Measurements from ENCODE around the gene TIAM1. TPM values are rescaled to one million over a fixed set of nuclear protein-coding genes. Genes with fewer than 3 reads are reported as not detected.

TIAM1 gene
- total RNA-seq, 1 experiment from 2014 or later = 22.5 TPM

DNA sequence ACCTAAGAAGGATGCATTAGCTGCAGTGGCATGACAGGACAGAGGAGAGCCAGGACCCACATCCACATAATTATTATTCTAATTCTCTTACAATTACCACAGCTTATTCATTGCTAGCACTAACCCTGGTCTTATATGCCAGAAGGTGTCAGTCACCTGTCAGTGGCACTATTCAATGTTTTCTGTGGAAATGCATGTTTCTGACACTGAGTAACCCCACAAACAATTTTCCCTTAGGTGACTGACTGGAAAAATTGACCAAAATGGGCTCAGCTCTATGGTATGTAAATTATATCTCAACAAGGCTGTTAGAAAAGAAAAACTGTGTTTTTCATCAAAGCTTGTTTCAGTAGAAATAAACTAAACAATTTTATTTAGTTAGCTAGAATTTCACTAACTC is 187.9 kb downstream of the TIAM1 start:
- no peak overlapping the region for H3K4me3 ChIP-seq
- H3K79me2 ChIP-seq (ENCODE audit: low read depth) = no peaks in the 10 kb centered on the region
- no peaks in the 10 kb centered on the region for H3K9me2 ChIP-seq (ENCODE audit: insufficient read depth)
- H2AFZ ChIP-seq = no peak overlapping the region
- H3K36me3 ChIP-seq (ENCODE audit: low read depth) = no peaks in the 10 kb centered on the region
- H4K20me1 ChIP-seq (ENCODE audit: insufficient read depth) = no peaks in the 10 kb centered on the region
- H3K4me1 ChIP-seq (replicated peaks; ENCODE audit: insufficient read depth) = no peaks in the 10 kb centered on the region
- CTCF ChIA-PET = no interaction called here
- H3K27me3 ChIP-seq (ENCODE audit: insufficient read depth, low read depth) = no peaks in the 10 kb centered on the region
- DNase-seq = no peak
- no TSS peak for BruUV-seq (replicated peaks)
- intact Hi-C loops (cut with micrococcal nuclease; ENCODE audit: unreplicated experiment) = no loop called here
- TF ChIP-seq EZH2 (IDR thresholded peaks at IDR 0.05; ENCODE audit: low read depth) = no peak
- TF ChIP-seq, protein P1, sequence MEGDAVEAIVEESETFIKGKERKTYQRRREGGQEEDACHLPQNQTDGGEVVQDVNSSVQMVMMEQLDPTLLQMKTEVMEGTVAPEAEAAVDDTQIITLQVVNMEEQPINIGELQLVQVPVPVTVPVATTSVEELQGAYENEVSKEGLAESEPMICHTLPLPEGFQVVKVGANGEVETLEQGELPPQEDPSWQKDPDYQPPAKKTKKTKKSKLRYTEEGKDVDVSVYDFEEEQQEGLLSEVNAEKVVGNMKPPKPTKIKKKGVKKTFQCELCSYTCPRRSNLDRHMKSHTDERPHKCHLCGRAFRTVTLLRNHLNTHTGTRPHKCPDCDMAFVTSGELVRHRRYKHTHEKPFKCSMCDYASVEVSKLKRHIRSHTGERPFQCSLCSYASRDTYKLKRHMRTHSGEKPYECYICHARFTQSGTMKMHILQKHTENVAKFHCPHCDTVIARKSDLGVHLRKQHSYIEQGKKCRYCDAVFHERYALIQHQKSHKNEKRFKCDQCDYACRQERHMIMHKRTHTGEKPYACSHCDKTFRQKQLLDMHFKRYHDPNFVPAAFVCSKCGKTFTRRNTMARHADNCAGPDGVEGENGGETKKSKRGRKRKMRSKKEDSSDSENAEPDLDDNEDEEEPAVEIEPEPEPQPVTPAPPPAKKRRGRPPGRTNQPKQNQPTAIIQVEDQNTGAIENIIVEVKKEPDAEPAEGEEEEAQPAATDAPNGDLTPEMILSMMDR (conservative IDR thresholded peaks at IDR 0.05) = no peak
- no peak overlapping the region for H3K27ac ChIP-seq
- no peak overlapping the region for H3K4me2 ChIP-seq
- POLR2A ChIA-PET (ENCODE audit: unreplicated experiment) = no interaction called here
- H3F3A ChIP-seq (ENCODE audit: insufficient read depth, low read depth) = no peaks in the 10 kb centered on the region
- H3K9me3 ChIP-seq (ENCODE audit: insufficient read depth, low read depth) = no peaks in the 10 kb centered on the region

DNA sequence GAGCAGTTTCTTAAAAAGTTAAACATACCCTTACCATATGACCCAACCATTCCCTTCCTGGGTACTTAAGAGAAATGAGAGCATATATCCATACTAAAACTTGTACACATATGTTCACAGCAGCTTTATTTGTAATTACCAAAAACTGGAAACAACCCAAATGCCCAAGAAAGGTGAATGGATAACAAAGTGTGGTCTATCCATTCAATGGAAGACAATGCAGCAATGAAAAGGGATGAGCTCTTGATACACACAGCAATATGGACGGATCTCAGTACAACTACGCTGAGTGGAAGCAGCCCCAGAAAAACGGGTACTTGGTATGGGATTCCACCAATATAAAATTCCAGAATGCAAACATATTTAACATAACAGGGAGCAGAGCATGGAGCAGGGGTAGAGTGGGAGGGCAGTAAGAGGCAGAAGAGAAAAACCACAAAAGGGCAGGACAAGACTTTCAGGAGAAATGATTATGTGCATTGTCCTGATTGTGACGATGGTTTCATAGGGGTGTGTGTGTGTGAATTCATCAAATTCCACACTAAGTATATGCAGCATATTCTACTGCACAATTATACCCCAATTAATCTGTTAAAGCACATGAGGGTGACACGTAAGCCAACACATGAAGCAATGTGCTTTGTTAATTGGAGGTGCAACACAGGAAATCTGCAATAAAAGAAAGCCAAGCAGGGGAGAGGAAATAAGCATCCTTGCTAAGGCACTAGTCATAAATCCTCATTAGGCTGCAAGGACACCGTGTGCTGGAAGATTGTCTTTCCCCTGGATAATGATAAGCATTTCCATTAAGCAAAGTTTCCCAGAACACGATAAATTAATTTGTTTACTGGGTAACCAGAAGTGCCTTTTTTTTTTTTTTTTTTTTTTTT is 192.7 kb downstream of the TIAM1 start:
- Histone ChIP-seq H3K4me3 (no peak overlapping the region), H3K4me1 (replicated peaks; ENCODE audit: insufficient read depth) (no peaks in the 10 kb centered on the region), H3K27me3 (ENCODE audit: insufficient read depth, low read depth) (no peaks in the 10 kb centered on the region), H3K9me3 (ENCODE audit: insufficient read depth, low read depth) (no peaks in the 10 kb centered on the region), H3K79me2 (ENCODE audit: low read depth) (no peaks in the 10 kb centered on the region), H3K36me3 (ENCODE audit: low read depth) (no peaks in the 10 kb centered on the region), H4K20me1 (ENCODE audit: insufficient read depth) (no peaks in the 10 kb centered on the region), H3K27ac (no peak overlapping the region), H3F3A (ENCODE audit: insufficient read depth, low read depth) (no peaks in the 10 kb centered on the region), H3K4me2 (no peak overlapping the region), H2AFZ (no peak overlapping the region), H3K9me2 (ENCODE audit: insufficient read depth) (no peaks in the 10 kb centered on the region)
- DNase-seq = no peak
- ChIA-PET POLR2A (ENCODE audit: unreplicated experiment) (no interaction called here), CTCF (no interaction called here)
- no peak for TF ChIP-seq EZH2 (IDR thresholded peaks at IDR 0.05; ENCODE audit: low read depth)
- TF ChIP-seq, protein P1 (conservative IDR thresholded peaks at IDR 0.05) = no peak
- intact Hi-C loops (cut with micrococcal nuclease; ENCODE audit: unreplicated experiment) = no loop called here
- no TSS peak for BruUV-seq (replicated peaks)

DNA sequence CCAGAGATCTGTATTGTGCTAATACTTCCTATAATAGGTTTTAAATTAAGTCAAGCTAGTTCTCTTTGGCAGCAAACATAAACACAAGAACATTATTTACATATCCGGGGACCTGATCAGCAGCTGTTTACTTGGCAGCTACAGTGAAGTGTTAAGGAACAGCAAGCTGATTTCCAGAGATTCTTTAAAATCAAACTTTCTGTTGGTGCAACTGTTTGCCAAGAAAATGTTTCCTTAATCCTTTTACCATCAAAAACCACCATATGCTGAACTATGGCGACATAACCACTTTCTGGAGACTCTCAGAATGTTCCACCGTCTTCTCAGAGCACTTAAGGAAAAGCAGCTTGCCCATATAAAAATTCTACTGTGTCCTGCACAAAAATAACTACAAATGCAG is 198.8 kb downstream of the TIAM1 start:
- no peak overlapping the region for H2AFZ ChIP-seq
- H3K27me3 ChIP-seq (ENCODE audit: insufficient read depth, low read depth) = no peaks in the 10 kb centered on the region
- H3K4me3 ChIP-seq = no peak overlapping the region
- H3K27ac ChIP-seq = no peak overlapping the region
- TF ChIP-seq EZH2 (IDR thresholded peaks at IDR 0.05; ENCODE audit: low read depth) = no peak
- TF ChIP-seq, protein P1 (conservative IDR thresholded peaks at IDR 0.05) = no peak
- no peaks in the 10 kb centered on the region for H3K36me3 ChIP-seq (ENCODE audit: low read depth)
- H3K4me1 ChIP-seq (replicated peaks; ENCODE audit: insufficient read depth) = no peaks in the 10 kb centered on the region
- no peaks in the 10 kb centered on the region for H3F3A ChIP-seq (ENCODE audit: insufficient read depth, low read depth)
- H4K20me1 ChIP-seq (ENCODE audit: insufficient read depth) = no peaks in the 10 kb centered on the region
- no TSS peak for BruUV-seq (replicated peaks)
- ChIA-PET CTCF (no interaction called here), POLR2A (ENCODE audit: unreplicated experiment) (no interaction called here)
- no peak for DNase-seq
- H3K79me2 ChIP-seq (ENCODE audit: low read depth) = no peaks in the 10 kb centered on the region
- H3K9me2 ChIP-seq (ENCODE audit: insufficient read depth) = no peaks in the 10 kb centered on the region
- intact Hi-C loops (cut with micrococcal nuclease; ENCODE audit: unreplicated experiment) = no loop called here
- no peaks in the 10 kb centered on the region for H3K9me3 ChIP-seq (ENCODE audit: insufficient read depth, low read depth)
- no peak overlapping the region for H3K4me2 ChIP-seq

Measured in PC-9 (cell line).